H9 (cell line): Measurements from ENCODE around the gene TKFC. TPM values are rescaled to one million over a fixed set of nuclear protein-coding genes. Genes with fewer than 3 reads are reported as not detected.

Experiments used
- DNase-seq: peaks from one replicate; pipeline ENCODE4 v3.0.0-alpha.2; 2017
- H2AFZ ChIP-seq: one replicate; pipeline ENCODE4 v1.6.1; 2013; ENCODE audit warnings: mild to moderate bottlenecking, low read length, control low read depth, moderate library complexity
- H2AK5ac ChIP-seq: 2 replicates; pipeline ENCODE4 v1.6.1; 2013; ENCODE audit warnings: low read length, control low read depth, mixed read lengths; ENCODE audit not compliant: insufficient read length
- H2BK120ac ChIP-seq: one replicate; pipeline ENCODE4 v1.6.1; 2013; ENCODE audit warnings: low read depth, mild to moderate bottlenecking, low read length, control low read depth, inconsistent platforms; ENCODE audit not compliant: poor library complexity, severe bottlenecking
- H2BK12ac ChIP-seq: 2 replicates; pipeline ENCODE4 v1.6.1; 2013; ENCODE audit warnings: low read length, control low read depth, mixed read lengths, low read depth; ENCODE audit not compliant: insufficient read length
- H2BK15ac ChIP-seq: 2 replicates; pipeline ENCODE4 v1.6.1; 2013; ENCODE audit warnings: low read depth, low read length, control low read depth
- H2BK20ac ChIP-seq: one replicate; pipeline ENCODE4 v1.6.1; 2013; ENCODE audit warnings: low read depth, mild to moderate bottlenecking, low read length, control low read depth, inconsistent platforms; ENCODE audit not compliant: poor library complexity, severe bottlenecking
- H2BK5ac ChIP-seq: 2 replicates; pipeline ENCODE4 v1.6.1; 2013; ENCODE audit warnings: low read length, control low read depth, mixed read lengths; ENCODE audit not compliant: insufficient read length
- H3K14ac ChIP-seq: 2 replicates; pipeline ENCODE4 v1.6.1; 2013; ENCODE audit warnings: low read length, control low read depth; ENCODE audit not compliant: insufficient read depth
- H3K18ac ChIP-seq: 2 replicates; pipeline ENCODE4 v1.6.1; 2013; ENCODE audit warnings: low read depth, mild to moderate bottlenecking, mixed read lengths, low read length, control low read depth; ENCODE audit not compliant: insufficient read length
- H3K23ac ChIP-seq: 2 replicates; pipeline ENCODE4 v1.6.1; 2013; ENCODE audit warnings: low read length, control low read depth, mixed read lengths, low read depth; ENCODE audit not compliant: insufficient read length
- H3K23me2 ChIP-seq: 2 replicates; pipeline ENCODE4 v1.6.1; 2013; ENCODE audit warnings: low read depth, mild to moderate bottlenecking, mixed read lengths, low read length, control low read depth; ENCODE audit not compliant: insufficient read length, poor library complexity, severe bottlenecking
- H3K27ac ChIP-seq: 2 replicates; pipeline ENCODE4 v1.5.1; 2013; ENCODE audit warnings: low read length, control low read depth, mixed read lengths, low read depth; ENCODE audit not compliant: insufficient read length
- H3K27me3 ChIP-seq: 2 replicates; pipeline ENCODE4 v1.6.1; 2013; ENCODE audit warnings: low read length, control low read depth, inconsistent platforms; ENCODE audit not compliant: insufficient read depth
- H3K4ac ChIP-seq: 2 replicates; pipeline ENCODE4 v1.6.1; 2013; ENCODE audit warnings: low read depth, mild to moderate bottlenecking, control low read depth, inconsistent platforms, low read length, moderate library complexity
- H3K4me1 ChIP-seq: 2 replicates; pipeline ENCODE4 v1.6.1; 2013; ENCODE audit warnings: low read length, control low read depth, inconsistent platforms; ENCODE audit not compliant: insufficient read depth
- H3K4me2 ChIP-seq: 2 replicates; pipeline ENCODE4 v1.6.1; 2013; ENCODE audit warnings: low read length, control low read depth, mixed read lengths; ENCODE audit not compliant: insufficient read length, insufficient read depth
- H3K56ac ChIP-seq: 2 replicates; pipeline ENCODE4 v1.6.1; 2013; ENCODE audit warnings: low read depth, mild to moderate bottlenecking, mixed read lengths, low read length, control low read depth; ENCODE audit not compliant: insufficient read length
- H3K79me1 ChIP-seq: 2 replicates; pipeline ENCODE4 v1.6.1; 2013; ENCODE audit warnings: low read depth, mild to moderate bottlenecking, moderate library complexity, low read length, control low read depth, inconsistent platforms; ENCODE audit not compliant: insufficient read depth, poor library complexity, severe bottlenecking
- H3K79me2 ChIP-seq: 2 replicates; pipeline ENCODE4 v1.6.1; 2013; ENCODE audit warnings: low read length, control low read depth, inconsistent platforms; ENCODE audit not compliant: insufficient read depth
- H3K9ac ChIP-seq: 2 replicates; pipeline ENCODE4 v1.6.1; 2013; ENCODE audit warnings: low read length, control low read depth, mixed read lengths; ENCODE audit not compliant: insufficient read length; ENCODE audit errors: extremely low read depth
- H3K9me3 ChIP-seq: one replicate; pipeline ENCODE4 v1.6.1; 2013; ENCODE audit warnings: low read depth, low read length, inconsistent platforms; ENCODE audit not compliant: control insufficient read depth
- H3T11ph ChIP-seq: one replicate; pipeline ENCODE4 v1.6.1; 2013; ENCODE audit warnings: mild to moderate bottlenecking, low read length, control low read depth, inconsistent platforms
- H4K20me1 ChIP-seq: one replicate; pipeline ENCODE4 v1.6.1; 2013; ENCODE audit not compliant: control insufficient read depth, insufficient read length, insufficient read depth
- H4K5ac ChIP-seq: 2 replicates; pipeline ENCODE4 v1.6.1; 2013; ENCODE audit warnings: low read depth, mild to moderate bottlenecking, mixed read lengths, low read length, control low read depth; ENCODE audit not compliant: insufficient read length
- H4K8ac ChIP-seq: replicated peaks from 2 replicates; pipeline ENCODE4 v1.6.1; 2013; ENCODE audit warnings: low read length, control low read depth, mixed read lengths, low read depth; ENCODE audit not compliant: insufficient read length
- H4K91ac ChIP-seq: 2 replicates; pipeline ENCODE4 v1.6.1; 2013; ENCODE audit warnings: low read depth, mild to moderate bottlenecking, moderate library complexity, mixed read lengths, low read length, control low read depth; ENCODE audit not compliant: insufficient read length
- H3K27ac Mint-ChIP-seq, 3 experiments: 2 replicates in 2 of 3; 3 replicates in 1 of 3; pipeline ENCODE4 v1.8.0; 2020 to 2021; ENCODE audit warnings: mixed read lengths in 3 of 3, mild to moderate bottlenecking in 1 of 3, moderate library complexity in 1 of 3
- H3K27me3 Mint-ChIP-seq: 2 replicates; pipeline ENCODE4 v1.8.0; 2021; ENCODE audit warnings: low read depth, mild to moderate bottlenecking, moderate library complexity, mixed read lengths
- H3K36me3 Mint-ChIP-seq, 3 experiments: 2 replicates in 2 of 3; 3 replicates in 1 of 3; pipeline ENCODE4 v1.8.0; 2020 to 2021; ENCODE audit warnings: low read depth in 3 of 3, mixed read lengths in 3 of 3; ENCODE audit not compliant: insufficient read depth in 1 of 3
- H3K4me1 Mint-ChIP-seq, 2 experiments: 2 replicates each; pipeline ENCODE4 v1.8.0; 2020; ENCODE audit warnings: mixed read lengths in 2 of 2
- H3K4me3 Mint-ChIP-seq, 2 experiments: 2 replicates in 1 of 2; 3 replicates in 1 of 2; pipeline ENCODE4 v1.8.0; 2020 to 2021; ENCODE audit warnings: mild to moderate bottlenecking in 2 of 2, mixed read lengths in 2 of 2, moderate library complexity in 1 of 2
- H3K9me3 Mint-ChIP-seq, 2 experiments: 2 replicates in 1 of 2; 3 replicates in 1 of 2; pipeline ENCODE4 v1.8.0; 2020; ENCODE audit warnings: mild to moderate bottlenecking in 2 of 2, mixed read lengths in 2 of 2, moderate library complexity in 1 of 2
- CTCF ChIP-seq: fragments of 200-600 bp; sonication (generic); conservative IDR thresholded peaks from 3 replicates; pipeline ENCODE4 v1.8.0; 2021; ENCODE audit warnings: antibody characterized with exemption, mild to moderate bottlenecking
- WGBS: extraction: QIAGEN DNeasy Blood & Tissue Kit; methylation state at CpG from one replicate; pipeline ENCODE4 v1.1.7; 2013; ENCODE audit warnings: missing lambda C conversion rate, low lambda C conversion rate, mixed read lengths; ENCODE audit not compliant: insufficient read length; ENCODE audit errors: extremely low coverage; 5-methylcytosine and 5-hydroxymethylcytosine counted together
- total RNA-seq: library from RNA; stranded (reverse); gene quantifications from 2 replicates; pipeline ENCODE4 v1.2.1, GENCODE V29; 2021

The TKFC gene
- total RNA-seq, 1 experiment from 2014 or later: 59.0 TPM

- H3K4me2 ChIP-seq: no peak overlapping the region
- no peak overlapping the region for H2BK12ac ChIP-seq
- H3K18ac ChIP-seq: no peak overlapping the region
- Mint-ChIP-seq H3K27ac (no peak overlapping the region), H3K36me3 (peaks cover 0 to 24% (median 1%) of the 10 kb centered on the region in 3 experiments; a peak in 5 of 7 replicates), H3K4me1 (peaks cover 11 to 17% of the 10 kb centered on the region in 2 experiments), H3K4me3 (no peak overlapping the region), H3K27me3 (peaks cover 17% of the 10 kb centered on the region), H3K9me3 (no peaks in the 10 kb centered on the region; a peak in 1 of 5 replicates)
- H3K23me2 ChIP-seq: peaks cover 14% of the 10 kb centered on the region
- no peak overlapping the region for H2BK20ac ChIP-seq
- H3K27ac ChIP-seq: no peak overlapping the region
- no peak overlapping the region for H2AK5ac ChIP-seq
- no peak overlapping the region for H2BK5ac ChIP-seq
- H3K4me1 ChIP-seq: no peaks in the 10 kb centered on the region
- no peak overlapping the region for H3K4ac ChIP-seq
- H4K8ac ChIP-seq: no peak overlapping the region
- H4K20me1 ChIP-seq: no peaks in the 10 kb centered on the region
- H3K27me3 ChIP-seq: peaks cover 3% of the 10 kb centered on the region; the same call in 1 of the 2 replicates
- DNase-seq: peak; percentile 54
- no peak overlapping the region for H4K91ac ChIP-seq
- H3K56ac ChIP-seq: no peak overlapping the region
- no peak overlapping the region for H3K14ac ChIP-seq
- no peak overlapping the region for H2AFZ ChIP-seq
- H2BK15ac ChIP-seq: no peak overlapping the region
- H2BK120ac ChIP-seq: no peak overlapping the region
- H3K79me1 ChIP-seq: no peaks in the 10 kb centered on the region
- H3K23ac ChIP-seq: no peak overlapping the region
- no peak overlapping the region for H3T11ph ChIP-seq
- H3K9ac ChIP-seq: no peak overlapping the region
- peak; percentile 62 for TF ChIP-seq CTCF
- H4K5ac ChIP-seq: no peak overlapping the region
- no peaks in the 10 kb centered on the region for H3K9me3 ChIP-seq
- no peaks in the 10 kb centered on the region for H3K79me2 ChIP-seq
- no CpG with 5 or more reads among the region's 12 CpGs for WGBS
These were observed 41.9 kb upstream of the TKFC start for GRCh38 chr11:61290905-61291690.
